GM23338 (cell line): Measurements from ENCODE around the gene DPH5. TPM values are rescaled to one million over a fixed set of nuclear protein-coding genes. Genes with fewer than 3 reads are reported as not detected.

Experiments used
- ETS1 ChIP-seq: IDR thresholded peaks from 2 replicates; pipeline ENCODE4 v1.6.1; 2016; ENCODE audit warnings: antibody characterized with exemption
- EZH2 ChIP-seq: fragments of 200-600 bp; sonication (generic); IDR thresholded peaks from one replicate; pipeline ENCODE4 v1.8.0; 2017; ENCODE audit warnings: antibody characterized with exemption, mild to moderate bottlenecking, low read depth; ENCODE audit not compliant: unreplicated experiment
- POLR2AphosphoS5 ChIP-seq: IDR thresholded peaks from 2 replicates; pipeline ENCODE4 v1.6.1; 2016; ENCODE audit warnings: antibody characterized with exemption, low read depth
- REST ChIP-seq: IDR thresholded peaks from one replicate; pipeline ENCODE4 v1.6.1; 2018; ENCODE audit warnings: antibody characterized with exemption; ENCODE audit not compliant: unreplicated experiment
- STAT1 ChIP-seq: IDR thresholded peaks from one replicate; pipeline ENCODE4 v1.6.1; 2016; ENCODE audit warnings: antibody characterized with exemption; ENCODE audit not compliant: unreplicated experiment
- ZNF331 ChIP-seq: fragments of 250-450 bp; sonication (Bioruptor Pico); IDR thresholded peaks from 2 replicates; pipeline ENCODE4 v1.5.0; 2020; ENCODE audit warnings: low read depth, mild to moderate bottlenecking, moderate library complexity
- ZNF462 ChIP-seq: fragments of 250-450 bp; sonication (Bioruptor Pico); IDR thresholded peaks from 2 replicates; pipeline ENCODE4 v1.5.0; 2020; ENCODE audit warnings: mild to moderate bottlenecking, moderate library complexity
- polyA plus RNA-seq: library from polyadenylated mRNA; unstranded; fragments of >200 nt; fragmentation: Nextera tagmentation; extraction: Ambion mirVana; gene quantifications from 2 replicates; pipeline ENCODE4 v1.2.1, GENCODE V29; 2016
- total RNA-seq: library from RNA; depleted of rRNA; stranded (reverse); fragments of >200 nt; shearing (Covaris generic); gene quantifications from 2 replicates; pipeline ENCODE4 v1.2.3, GENCODE V29; 2014

The DPH5 gene
- total and polyA plus RNA-seq, 2 experiments from 2014 or later: 50.6 to 53.5 TPM

- no peak for TF ChIP-seq ZNF462
- no peak for TF ChIP-seq POLR2AphosphoS5
- TF ChIP-seq EZH2: no peak
- no peak for TF ChIP-seq ZNF331 (CRISPR knock-in tag)
- no peak for TF ChIP-seq ETS1
- TF ChIP-seq STAT1: no peak
- no peak for TF ChIP-seq REST
These were observed 46.0 kb downstream of the DPH5 start (continued) for GRCh38 chr1:100979631-100980030.
